GM23248 (cell line): ENCODE data around the gene PARL.

Experiments used
- EZH2 ChIP-seq: fragments of 200-600 bp; sonication (generic); IDR thresholded peaks from 2 replicates; pipeline ENCODE4 v1.6.1; 2018; ENCODE audit warnings: antibody characterized with exemption, mild to moderate bottlenecking; ENCODE audit not compliant: insufficient read depth, poor library complexity, severe bottlenecking
- EZH2phosphoT487 ChIP-seq: fragments of 200-600 bp; sonication (generic); IDR thresholded peaks from 2 replicates; pipeline ENCODE4 v1.6.1; 2018; ENCODE audit warnings: antibody characterized with exemption, moderate library complexity, mild to moderate bottlenecking, low read depth; ENCODE audit not compliant: insufficient read depth

DNA sequence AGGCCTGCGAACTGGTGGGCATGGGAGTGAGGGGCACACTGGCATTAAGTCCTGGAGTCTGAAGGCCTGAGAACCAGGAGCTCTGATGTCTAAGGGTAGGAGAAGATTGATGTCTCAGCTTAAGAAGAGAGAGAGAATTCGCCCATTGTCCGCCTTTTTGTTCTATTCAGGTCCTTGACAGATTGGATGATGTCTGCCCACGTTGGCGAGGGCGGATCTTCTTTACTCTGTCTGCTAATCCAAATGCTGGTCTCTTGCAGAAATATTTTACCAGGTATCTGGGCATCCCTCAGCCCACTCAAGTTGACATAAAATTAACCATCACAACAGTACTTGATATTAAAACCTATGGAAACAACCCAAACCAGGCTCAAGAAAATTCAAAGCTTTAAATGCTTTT lies 103.4 kb downstream of the PARL start:
- TF ChIP-seq EZH2 (no peak), EZH2phosphoT487 (no peak)
